ENCODE results near the gene SERPINB2.

GRCh38 chr18:63843008-63843407 is 44.5 kb upstream of the SERPINB2 start:
- TF ChIP-seq CTCF (conservative IDR thresholded peaks at IDR 0.05; ENCODE audit: low read length): no peak
- no peak for TF ChIP-seq EZH2phosphoT487 (IDR thresholded peaks at IDR 0.05; ENCODE audit: borderline replicate concordance)

Data from Loucy (cell line).